ENCODE measurements around the gene IRF6.

Gene IRF6

DNA sequence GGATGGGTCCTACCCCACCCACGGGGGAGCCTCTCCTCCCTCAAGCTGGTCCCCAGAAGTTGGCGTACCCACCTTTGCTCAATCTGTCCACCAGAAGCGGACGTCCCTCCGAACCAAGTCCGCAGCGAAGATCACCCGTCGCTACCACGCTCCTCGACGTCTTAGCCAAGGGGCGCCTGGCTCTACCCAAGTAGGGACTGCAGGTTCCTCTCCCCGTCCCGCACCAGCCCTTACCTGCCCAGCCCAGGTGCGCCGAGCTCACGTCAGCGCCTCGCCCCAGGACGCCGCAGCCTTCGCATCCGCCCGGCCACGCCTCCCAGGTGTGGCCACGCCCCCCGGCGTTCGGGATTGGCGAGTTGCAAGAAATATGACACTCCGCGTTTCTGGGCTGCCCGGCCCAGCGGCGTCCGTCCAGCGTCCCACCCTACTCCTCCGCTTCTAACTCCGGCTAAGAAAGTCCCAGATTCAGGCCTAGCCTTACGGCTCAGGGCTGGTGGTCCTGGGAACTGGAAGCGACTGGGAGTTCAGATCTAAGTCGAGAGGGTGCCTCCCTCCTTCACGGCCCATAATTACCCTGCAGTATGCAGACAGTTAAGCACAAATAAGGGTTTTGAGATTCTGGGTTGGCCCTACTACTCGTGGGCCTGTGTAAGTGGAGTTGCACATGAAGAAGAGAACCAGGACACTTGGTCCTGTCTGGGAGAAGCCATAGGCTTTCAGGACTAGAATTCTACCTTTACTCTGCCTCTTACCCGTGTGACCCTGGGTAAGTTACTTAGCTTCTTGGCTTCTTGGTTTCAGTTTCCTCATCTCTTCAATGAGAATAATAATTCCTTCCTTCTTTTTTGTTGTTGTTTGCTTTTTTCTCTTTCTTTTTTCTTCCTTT lies at the start of gene IRF6:
Gene IRF6 (minus strand): TSS at position 268 of the 886 bp plus-strand sequence. CDS start 4,729 bp downstream, outside the sequence.
- DNase-seq, result peak in 1 of 2 experiments; percentile 5

- peak in 1 of 2 experiments; percentile 57 for DNase-seq
Measured at GRCh38 chr1:209855623-209856022, 49.7 kb upstream of the IRF6 start.

- no peak for DNase-seq
Measured at GRCh38 chr1:209855006-209855405, 49.1 kb upstream of the IRF6 start.

- peak in 1 of 2 experiments; percentile 70 for DNase-seq
Measured at GRCh38 chr1:209854196-209854595, 48.3 kb upstream of the IRF6 start.

DNA sequence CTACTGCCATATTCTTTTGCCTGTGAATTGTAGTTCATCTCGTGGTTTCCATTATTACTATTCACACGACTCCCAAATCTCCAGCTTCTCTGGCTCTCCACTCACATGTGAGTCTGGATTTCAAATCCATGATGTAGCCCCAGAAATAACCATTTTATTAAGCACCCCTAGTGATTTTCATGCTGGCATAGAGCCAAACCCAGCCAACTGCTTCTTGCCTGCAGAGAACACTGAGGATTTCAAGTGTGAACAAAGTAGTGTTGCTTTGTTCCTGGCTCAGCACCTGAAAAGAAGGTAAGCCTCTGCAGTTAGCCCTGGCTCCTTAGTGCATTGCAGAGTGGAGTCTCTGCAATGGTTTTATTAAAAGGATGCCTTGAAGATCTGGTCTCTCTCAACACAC lies 47.7 kb upstream of the IRF6 start:
- DNase-seq, result peak in 1 of 2 experiments; percentile 15

- peak; percentile 60 to 68 for DNase-seq
Measured at GRCh38 chr1:209850342-209850979, 44.5 kb upstream of the IRF6 start.

DNA sequence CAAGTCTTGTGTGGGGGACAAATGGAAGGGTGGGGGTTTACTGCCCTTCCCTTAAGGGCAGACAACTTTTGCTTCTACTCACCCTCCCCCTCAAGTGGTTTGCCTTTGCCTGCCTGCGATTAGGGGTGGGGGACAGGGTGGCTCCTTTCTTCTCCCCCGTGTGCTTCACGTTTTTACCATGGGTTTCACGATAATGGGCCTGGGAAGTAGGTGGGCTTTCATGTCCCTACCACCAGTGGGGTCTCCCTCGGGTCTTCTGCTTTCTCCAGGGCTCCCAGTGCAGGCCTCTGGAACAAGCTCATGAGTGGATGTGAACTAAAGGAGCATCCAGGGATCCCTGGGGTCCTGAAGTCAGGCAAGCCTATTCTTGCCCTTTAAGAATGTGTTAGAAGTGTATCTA lies 43.4 kb upstream of the IRF6 start:
- DNase-seq, result no peak

GRCh38 chr1:209845408-209845725 lies 39.4 kb upstream of the IRF6 start:
- DNase-seq, result peak; percentile 20 to 40

- DNase-seq, result no peak
Measured at GRCh38 chr1:209844695-209845407, 38.9 kb upstream of the IRF6 start.

- no peak for DNase-seq
Measured at GRCh38 chr1:209840611-209841010, 34.7 kb upstream of the IRF6 start.

DNA sequence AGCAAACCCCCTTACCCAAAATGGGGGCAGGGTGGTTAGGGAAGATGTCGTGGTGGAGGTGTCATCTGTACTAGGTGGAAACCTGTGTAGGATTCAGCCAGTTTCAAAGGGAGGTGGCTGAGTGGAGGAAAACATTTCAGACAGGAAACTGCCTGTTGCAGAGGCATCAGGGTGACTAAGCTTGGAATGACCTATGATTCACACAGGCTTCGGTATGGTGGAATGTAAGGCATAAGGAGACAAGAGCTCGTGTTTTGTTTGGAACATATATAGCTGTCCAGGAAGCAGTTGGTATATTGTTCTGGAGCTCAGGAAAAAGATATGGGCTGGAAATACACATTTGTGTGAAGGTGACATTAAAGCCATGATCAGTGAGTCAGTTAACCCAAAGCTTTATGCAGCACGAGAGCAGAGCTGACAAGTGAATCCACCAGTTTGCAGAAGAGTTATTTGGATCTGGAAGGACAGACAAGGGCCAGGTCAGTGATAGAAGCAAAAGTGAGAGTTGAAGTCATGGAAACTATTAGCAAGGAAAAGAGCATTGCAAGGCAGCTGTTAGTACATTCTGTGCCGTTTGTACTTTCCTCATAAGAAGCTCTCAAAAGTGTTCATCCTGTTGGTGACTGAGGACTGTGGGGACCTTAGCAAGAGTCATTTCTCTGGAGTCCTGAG lies 34.1 kb upstream of the IRF6 start:
- no peak for DNase-seq

DNA sequence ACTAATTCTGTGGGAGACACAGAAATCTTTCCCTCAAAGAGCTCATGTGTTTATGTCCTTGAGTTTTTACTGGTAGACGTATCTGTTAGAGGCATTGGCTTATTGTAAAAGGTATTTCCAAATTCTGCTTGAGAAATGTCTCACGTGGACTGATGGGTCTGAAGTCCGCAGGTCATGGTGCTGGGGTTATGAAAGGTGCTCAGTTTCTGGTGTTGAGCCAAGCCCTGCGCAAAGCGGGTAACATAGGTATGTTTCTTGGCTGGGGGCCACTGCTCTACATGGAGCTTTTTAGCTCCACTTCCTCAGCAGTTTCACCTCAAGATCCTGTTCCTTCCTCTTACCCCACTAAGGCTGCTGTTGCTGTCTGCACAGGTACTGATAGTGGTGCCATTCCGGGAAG lies 32.6 kb upstream of the IRF6 start:
- no peak for DNase-seq

GRCh38 chr1:209837671-209838070 lies 31.7 kb upstream of the IRF6 start:
- DNase-seq, result no peak

GRCh38 chr1:209835782-209836298 lies 29.9 kb upstream of the IRF6 start:
- DNase-seq, result no peak

- no peak for DNase-seq
Measured at GRCh38 chr1:209831615-209832014, 25.7 kb upstream of the IRF6 start.

GRCh38 chr1:209830722-209831121 lies 24.8 kb upstream of the IRF6 start:
- no peak for DNase-seq

GRCh38 chr1:209829716-209830115 lies 23.8 kb upstream of the IRF6 start:
- DNase-seq, result no peak

DNA sequence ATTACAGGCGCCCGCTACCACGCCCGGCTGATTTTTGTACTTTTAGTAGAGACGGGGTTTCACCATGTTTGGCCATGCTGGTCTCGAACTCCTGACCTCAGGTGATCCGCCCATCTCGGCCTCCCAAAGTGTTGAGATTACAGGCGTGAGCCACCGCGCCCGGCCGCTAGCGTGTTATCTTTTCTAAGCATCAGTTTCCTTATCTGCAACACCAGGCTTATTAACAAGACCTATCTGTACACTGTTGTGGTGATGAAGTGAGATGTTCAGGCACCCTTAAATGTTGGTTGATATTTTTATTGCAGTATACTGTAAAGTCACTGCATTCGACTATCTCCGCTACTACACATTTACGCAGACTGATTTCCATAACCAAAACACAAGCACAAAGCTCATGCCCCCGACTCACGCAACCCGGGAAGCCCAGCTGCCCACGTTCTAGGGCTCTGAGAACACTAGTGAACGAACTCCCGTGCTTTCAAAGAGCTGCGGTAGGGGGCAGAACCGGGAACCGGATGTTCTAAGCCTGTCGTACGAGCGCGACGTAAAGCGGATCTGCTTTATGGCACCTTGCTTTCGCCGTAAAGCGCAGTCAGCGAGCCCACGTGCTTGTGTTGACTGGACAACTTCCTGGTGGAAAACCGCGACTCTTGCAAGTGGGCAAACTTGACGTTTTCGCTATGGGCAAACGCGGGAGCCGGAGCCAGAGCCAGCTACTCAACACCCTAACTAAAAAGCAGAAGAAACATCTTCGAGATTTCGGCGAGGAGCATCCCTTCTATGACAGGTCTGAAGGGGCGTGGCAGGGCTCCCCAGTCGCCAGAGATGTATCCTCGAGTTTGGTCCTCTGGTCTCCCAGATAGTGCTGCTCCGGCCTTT lies 21.7 kb upstream of the IRF6 start, which contains the start of gene UTP25:
Gene UTP25 (plus strand): TSS at position 589 of the 879 bp plus-strand sequence. CDS start 92 bp downstream, at position 681.
- peak; percentile 92 to 96 for DNase-seq

GRCh38 chr1:209825591-209826434 lies 19.9 kb upstream of the IRF6 start:
- DNase-seq, result no peak
